ENCODE results near the gene CCDC9B.

GRCh38 chr15:40293006-40293405 is 47.7 kb downstream of the CCDC9B start:
- no peak for TF ChIP-seq EP300 (IDR thresholded peaks at IDR 0.05)
- no peak for TF ChIP-seq CTCF (IDR thresholded peaks at IDR 0.05)

Measured in upper lobe of left lung (tissue), 4 donors.